Measurements from ENCODE around the gene CHRND.

Gene CHRND

GRCh38 chr2:232508251-232508650, 17.7 kb upstream of the CHRND start:
- H3K36me3 Mint-ChIP-seq (ENCODE audit: low read depth): no peaks in the 10 kb centered on the region
- no peaks in the 10 kb centered on the region for H3K9me3 Mint-ChIP-seq
- no peak for DNase-seq
- peaks cover 6% of the 10 kb centered on the region for H3K4me1 Mint-ChIP-seq (ENCODE audit: low read depth)
- H3K27ac Mint-ChIP-seq: no peak overlapping the region
- H3K4me3 Mint-ChIP-seq: no peak overlapping the region
- H3K27me3 Mint-ChIP-seq: peaks cover 40% of the 10 kb centered on the region

GRCh38 chr2:232511336-232511890, 14.5 kb upstream of the CHRND start:
- Mint-ChIP-seq H3K9me3 (no peaks in the 10 kb centered on the region), H3K27me3 (peaks cover 10% of the 10 kb centered on the region), H3K36me3 (ENCODE audit: low read depth) (no peaks in the 10 kb centered on the region), H3K4me1 (ENCODE audit: low read depth) (no peaks in the 10 kb centered on the region), H3K4me3 (no peak overlapping the region), H3K27ac (no peak overlapping the region)
- no peak for DNase-seq

GRCh38 chr2:232512602-232513001, 13.4 kb upstream of the CHRND start:
- Mint-ChIP-seq H3K4me3 (no peak overlapping the region), H3K36me3 (ENCODE audit: low read depth) (no peaks in the 10 kb centered on the region), H3K4me1 (ENCODE audit: low read depth) (no peaks in the 10 kb centered on the region), H3K9me3 (no peaks in the 10 kb centered on the region), H3K27me3 (peaks cover 10% of the 10 kb centered on the region), H3K27ac (no peak overlapping the region)
- DNase-seq: no peak

- no peaks in the 10 kb centered on the region for H3K4me1 Mint-ChIP-seq (ENCODE audit: low read depth)
- peaks cover 10% of the 10 kb centered on the region for H3K27me3 Mint-ChIP-seq
Observed at GRCh38 chr2:232513353-232513752, 12.6 kb upstream of the CHRND start.

GRCh38 chr2:232515639-232516038, 10.3 kb upstream of the CHRND start:
- H3K36me3 Mint-ChIP-seq (ENCODE audit: low read depth): no peaks in the 10 kb centered on the region
- no peak for DNase-seq

More at GRCh38 chr2:232513353-232513752, 12.6 kb upstream of the CHRND start:
- H3K27ac Mint-ChIP-seq: no peak overlapping the region
- no peak for DNase-seq
- no peaks in the 10 kb centered on the region for H3K36me3 Mint-ChIP-seq (ENCODE audit: low read depth)
- no peak overlapping the region for H3K4me3 Mint-ChIP-seq
- no peaks in the 10 kb centered on the region for H3K9me3 Mint-ChIP-seq

GRCh38 chr2:232516551-232516950, 9.4 kb upstream of the CHRND start:
- Mint-ChIP-seq H3K36me3 (ENCODE audit: low read depth) (no peaks in the 10 kb centered on the region), H3K9me3 (no peaks in the 10 kb centered on the region), H3K4me3 (no peak overlapping the region), H3K27ac (no peak overlapping the region), H3K27me3 (peaks cover 24% of the 10 kb centered on the region), H3K4me1 (ENCODE audit: low read depth) (peaks cover 2% of the 10 kb centered on the region)
- DNase-seq: no peak

More at GRCh38 chr2:232515639-232516038, 10.3 kb upstream of the CHRND start:
- H3K9me3 Mint-ChIP-seq: no peaks in the 10 kb centered on the region
- H3K4me1 Mint-ChIP-seq (ENCODE audit: low read depth): no peaks in the 10 kb centered on the region
- H3K27ac Mint-ChIP-seq: no peak overlapping the region
- peaks cover 15% of the 10 kb centered on the region for H3K27me3 Mint-ChIP-seq
- no peak overlapping the region for H3K4me3 Mint-ChIP-seq

- no peaks in the 10 kb centered on the region for H3K36me3 Mint-ChIP-seq (ENCODE audit: low read depth)
- no peaks in the 10 kb centered on the region for H3K9me3 Mint-ChIP-seq
- H3K4me3 Mint-ChIP-seq: no peak overlapping the region
- no peak for DNase-seq
- peaks cover 6% of the 10 kb centered on the region for H3K4me1 Mint-ChIP-seq (ENCODE audit: low read depth)
- no peak overlapping the region for H3K27ac Mint-ChIP-seq
- H3K27me3 Mint-ChIP-seq: peaks cover 36% of the 10 kb centered on the region
Observed at GRCh38 chr2:232518844-232519243, 7.1 kb upstream of the CHRND start.

GRCh38 chr2:232519581-232520438, 6.2 kb upstream of the CHRND start, which contains the start of gene PRSS56:
Gene PRSS56, plus strand, starts transcription at chr2:232520388. Its CDS starts 211 bp downstream, at chr2:232520599.
- H3K9me3 Mint-ChIP-seq: no peaks in the 10 kb centered on the region
- no peaks in the 10 kb centered on the region for H3K36me3 Mint-ChIP-seq (ENCODE audit: low read depth)
- H3K27ac Mint-ChIP-seq: no peak within 1 kb of the TSS
- peaks cover 44% of the 10 kb centered on the region for H3K27me3 Mint-ChIP-seq
- peaks cover 9% of the 10 kb centered on the region for H3K4me1 Mint-ChIP-seq (ENCODE audit: low read depth)
- no peak within 1 kb of the TSS for H3K4me3 Mint-ChIP-seq
- DNase-seq: no peak

GRCh38 chr2:232520489-232520888, 5.5 kb upstream of the CHRND start:
- DNase-seq: no peak
- H3K4me1 Mint-ChIP-seq (ENCODE audit: low read depth): peaks cover 9% of the 10 kb centered on the region
- H3K36me3 Mint-ChIP-seq (ENCODE audit: low read depth): no peaks in the 10 kb centered on the region
- H3K27ac Mint-ChIP-seq: no peak overlapping the region
- H3K4me3 Mint-ChIP-seq: no peak overlapping the region
- no peaks in the 10 kb centered on the region for H3K9me3 Mint-ChIP-seq
- peaks cover 47% of the 10 kb centered on the region for H3K27me3 Mint-ChIP-seq

GRCh38 chr2:232521098-232521497, 4.9 kb upstream of the CHRND start:
- DNase-seq: no peak
- H3K4me3 Mint-ChIP-seq: no peak overlapping the region

GRCh38 chr2:232521959-232522622, 3.9 kb upstream of the CHRND start:
- no peaks in the 10 kb centered on the region for H3K9me3 Mint-ChIP-seq
- peak; percentile 85 for DNase-seq
- peaks cover 9% of the 10 kb centered on the region for H3K4me1 Mint-ChIP-seq (ENCODE audit: low read depth)
- H3K36me3 Mint-ChIP-seq (ENCODE audit: low read depth): no peaks in the 10 kb centered on the region
- H3K4me3 Mint-ChIP-seq: no peak overlapping the region
- no peak overlapping the region for H3K27ac Mint-ChIP-seq
- peaks cover 57% of the 10 kb centered on the region for H3K27me3 Mint-ChIP-seq

More at GRCh38 chr2:232521098-232521497, 4.9 kb upstream of the CHRND start:
- Mint-ChIP-seq H3K9me3 (no peaks in the 10 kb centered on the region), H3K27me3 (peaks cover 49% of the 10 kb centered on the region), H3K27ac (no peak overlapping the region), H3K4me1 (ENCODE audit: low read depth) (peaks cover 9% of the 10 kb centered on the region), H3K36me3 (ENCODE audit: low read depth) (no peaks in the 10 kb centered on the region)

- Mint-ChIP-seq H3K9me3 (no peaks in the 10 kb centered on the region), H3K36me3 (ENCODE audit: low read depth) (no peaks in the 10 kb centered on the region), H3K27me3 (peaks cover 58% of the 10 kb centered on the region), H3K4me1 (ENCODE audit: low read depth) (peaks cover 9% of the 10 kb centered on the region), H3K4me3 (no peak overlapping the region), H3K27ac (no peak overlapping the region)
- no peak for DNase-seq
Observed at GRCh38 chr2:232522623-232523401, 3.1 kb upstream of the CHRND start.

- Mint-ChIP-seq H3K27ac (no peak overlapping the region), H3K4me1 (ENCODE audit: low read depth) (peaks cover 11% of the 10 kb centered on the region), H3K36me3 (ENCODE audit: low read depth) (no peaks in the 10 kb centered on the region), H3K9me3 (no peaks in the 10 kb centered on the region), H3K4me3 (no peak overlapping the region), H3K27me3 (peaks cover 60% of the 10 kb centered on the region)
- DNase-seq: no peak
Observed at GRCh38 chr2:232523402-232523681, 2.6 kb upstream of the CHRND start.
